GM23338 (cell line): Measurements from ENCODE around the gene RPLP2. TPM values are rescaled to one million over a fixed set of nuclear protein-coding genes. Genes with fewer than 3 reads are reported as not detected.
A peak's percentile ranks its signal among the peaks of the same experiment; 100 is the strongest.

Experiments used
- ATAC-seq: fragments of 200-7000 bp; cut with Tn5 transposase; 3 replicates; pipeline ENCODE4 v1.9.1; 2020
- DNase-seq: peaks from one replicate; pipeline ENCODE4 v3.0.0-alpha.2; 2015; ENCODE audit warnings: low spot score
- H2AFZ ChIP-seq: fragments of 200-600 bp; sonication (generic); 2 replicates; pipeline ENCODE4 v1.8.0; 2016; ENCODE audit warnings: antibody characterized with exemption, mild to moderate bottlenecking, moderate library complexity
- H3F3A ChIP-seq: fragments of 200-600 bp; sonication (generic); replicated peaks from 2 replicates; pipeline ENCODE4 v1.8.0; 2017; ENCODE audit warnings: antibody characterized with exemption, mixed run types, low read depth
- H3K27ac ChIP-seq: fragments of 200-600 bp; sonication (generic); 2 replicates; pipeline ENCODE4 v1.6.1; 2016; ENCODE audit warnings: low read depth
- H3K27me3 ChIP-seq: fragments of 200-600 bp; sonication (generic); 2 replicates; pipeline ENCODE4 v1.8.0; 2016; ENCODE audit warnings: mild to moderate bottlenecking, mixed run types, moderate library complexity; ENCODE audit not compliant: insufficient read depth
- H3K36me3 ChIP-seq: fragments of 200-600 bp; sonication (generic); 2 replicates; pipeline ENCODE4 v1.8.0; 2016; ENCODE audit warnings: mild to moderate bottlenecking; ENCODE audit not compliant: insufficient read depth
- H3K4me1 ChIP-seq: fragments of 200-600 bp; sonication (generic); 2 replicates; pipeline ENCODE4 v1.8.0; 2016; ENCODE audit warnings: mild to moderate bottlenecking, moderate library complexity; ENCODE audit not compliant: insufficient read depth
- H3K4me2 ChIP-seq: fragments of 200-600 bp; sonication (generic); 2 replicates; pipeline ENCODE4 v1.7.1; 2017; ENCODE audit warnings: mixed run types
- H3K4me3 ChIP-seq: fragments of 200-600 bp; sonication (generic); 2 replicates; pipeline ENCODE4 v1.6.1; 2016; ENCODE audit warnings: mixed run types
- H3K79me2 ChIP-seq: fragments of 200-600 bp; sonication (generic); replicated peaks from 2 replicates; pipeline ENCODE4 v1.8.0; 2017; ENCODE audit warnings: mild to moderate bottlenecking; ENCODE audit not compliant: insufficient read depth
- H3K9me2 ChIP-seq: fragments of 200-600 bp; sonication (generic); 2 replicates; pipeline ENCODE4 v1.8.0; 2017; ENCODE audit not compliant: insufficient read depth
- H4K20me1 ChIP-seq: fragments of 200-600 bp; sonication (generic); replicated peaks from 2 replicates; pipeline ENCODE4 v1.8.0; 2017; ENCODE audit warnings: mild to moderate bottlenecking; ENCODE audit not compliant: insufficient read depth
- H3K27ac Mint-ChIP-seq: 2 replicates; pipeline ENCODE4 v1.8.0; 2020; ENCODE audit warnings: inconsistent platforms, mild to moderate bottlenecking, moderate library complexity, mixed read lengths
- H3K27me3 Mint-ChIP-seq: 3 replicates; pipeline ENCODE4 v1.8.0; 2022; ENCODE audit warnings: low read depth, mild to moderate bottlenecking, moderate library complexity, mixed read lengths, inconsistent platforms; ENCODE audit not compliant: insufficient read depth, poor library complexity
- H3K36me3 Mint-ChIP-seq: 3 replicates; pipeline ENCODE4 v1.8.0; 2021; ENCODE audit warnings: low read depth, mild to moderate bottlenecking, inconsistent platforms, moderate library complexity, mixed read lengths
- H3K4me1 Mint-ChIP-seq: 3 replicates; pipeline ENCODE4 v1.8.0; 2020; ENCODE audit warnings: mild to moderate bottlenecking, inconsistent platforms, mixed read lengths
- H3K4me3 Mint-ChIP-seq: 3 replicates; pipeline ENCODE4 v1.8.0; 2021; ENCODE audit warnings: moderate library complexity, mild to moderate bottlenecking, inconsistent platforms, mixed read lengths
- H3K9me3 Mint-ChIP-seq: 3 replicates; pipeline ENCODE4 v1.8.0; 2020; ENCODE audit warnings: moderate library complexity, mild to moderate bottlenecking, inconsistent platforms, mixed read lengths
- NANOG ChIP-seq: IDR thresholded peaks from 2 replicates; pipeline ENCODE4 v1.6.1; 2016; ENCODE audit warnings: antibody characterized with exemption, borderline replicate concordance
- ZNF114 ChIP-seq: fragments of 250-450 bp; sonication (Bioruptor Pico); IDR thresholded peaks from 2 replicates; pipeline ENCODE4 v1.5.0; 2020; ENCODE audit warnings: mild to moderate bottlenecking, moderate library complexity
- ZNF331 ChIP-seq: fragments of 250-450 bp; sonication (Bioruptor Pico); IDR thresholded peaks from 2 replicates; pipeline ENCODE4 v1.5.0; 2020; ENCODE audit warnings: low read depth, mild to moderate bottlenecking, moderate library complexity
- ZNF462 ChIP-seq: fragments of 250-450 bp; sonication (Bioruptor Pico); IDR thresholded peaks from 2 replicates; pipeline ENCODE4 v1.5.0; 2020; ENCODE audit warnings: mild to moderate bottlenecking, moderate library complexity
- polyA plus RNA-seq: library from polyadenylated mRNA; unstranded; fragments of >200 nt; fragmentation: Nextera tagmentation; extraction: Ambion mirVana; gene quantifications from 2 replicates; pipeline ENCODE4 v1.2.1, GENCODE V29; 2016
- total RNA-seq: library from RNA; depleted of rRNA; stranded (reverse); fragments of >200 nt; shearing (Covaris generic); gene quantifications from 2 replicates; pipeline ENCODE4 v1.2.3, GENCODE V29; 2014
- TF ChIP-seq, protein P1 (sequence below): IDR thresholded peaks from one replicate; pipeline ENCODE4 v1.6.1; 2018; ENCODE audit warnings: antibody characterized with exemption; ENCODE audit not compliant: unreplicated experiment

The RPLP2 gene
- total and polyA plus RNA-seq, 2 experiments from 2014 or later, result 518 to 1,782 TPM

- TF ChIP-seq ZNF462 (CRISPR knock-in tag), result no peak
- TF ChIP-seq, protein P1, sequence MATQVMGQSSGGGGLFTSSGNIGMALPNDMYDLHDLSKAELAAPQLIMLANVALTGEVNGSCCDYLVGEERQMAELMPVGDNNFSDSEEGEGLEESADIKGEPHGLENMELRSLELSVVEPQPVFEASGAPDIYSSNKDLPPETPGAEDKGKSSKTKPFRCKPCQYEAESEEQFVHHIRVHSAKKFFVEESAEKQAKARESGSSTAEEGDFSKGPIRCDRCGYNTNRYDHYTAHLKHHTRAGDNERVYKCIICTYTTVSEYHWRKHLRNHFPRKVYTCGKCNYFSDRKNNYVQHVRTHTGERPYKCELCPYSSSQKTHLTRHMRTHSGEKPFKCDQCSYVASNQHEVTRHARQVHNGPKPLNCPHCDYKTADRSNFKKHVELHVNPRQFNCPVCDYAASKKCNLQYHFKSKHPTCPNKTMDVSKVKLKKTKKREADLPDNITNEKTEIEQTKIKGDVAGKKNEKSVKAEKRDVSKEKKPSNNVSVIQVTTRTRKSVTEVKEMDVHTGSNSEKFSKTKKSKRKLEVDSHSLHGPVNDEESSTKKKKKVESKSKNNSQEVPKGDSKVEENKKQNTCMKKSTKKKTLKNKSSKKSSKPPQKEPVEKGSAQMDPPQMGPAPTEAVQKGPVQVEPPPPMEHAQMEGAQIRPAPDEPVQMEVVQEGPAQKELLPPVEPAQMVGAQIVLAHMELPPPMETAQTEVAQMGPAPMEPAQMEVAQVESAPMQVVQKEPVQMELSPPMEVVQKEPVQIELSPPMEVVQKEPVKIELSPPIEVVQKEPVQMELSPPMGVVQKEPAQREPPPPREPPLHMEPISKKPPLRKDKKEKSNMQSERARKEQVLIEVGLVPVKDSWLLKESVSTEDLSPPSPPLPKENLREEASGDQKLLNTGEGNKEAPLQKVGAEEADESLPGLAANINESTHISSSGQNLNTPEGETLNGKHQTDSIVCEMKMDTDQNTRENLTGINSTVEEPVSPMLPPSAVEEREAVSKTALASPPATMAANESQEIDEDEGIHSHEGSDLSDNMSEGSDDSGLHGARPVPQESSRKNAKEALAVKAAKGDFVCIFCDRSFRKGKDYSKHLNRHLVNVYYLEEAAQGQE, result no peak
These were observed 17.6 kb downstream of the RPLP2 start (continued) for GRCh38 chr11:827146-827896.

- Histone ChIP-seq H3K27me3 (peaks cover 28% of the 10 kb centered on the region), H3K27ac (peak within 1 kb of the TSS; percentile 90), H2AFZ (peak within 1 kb of the TSS; percentile 96), H3K4me2 (peak within 1 kb of the TSS; percentile 98), H3F3A (peaks cover 24% of the 10 kb centered on the region), H3K36me3 (no peaks in the 10 kb centered on the region), H3K4me1 (peaks cover 26% of the 10 kb centered on the region), H3K4me3 (peak within 1 kb of the TSS; percentile 89), H3K9me2 (no peaks in the 10 kb centered on the region), H3K79me2 (no peaks in the 10 kb centered on the region), H4K20me1 (no peaks in the 10 kb centered on the region; the same call in 1 of the 2 replicates)
- peaks cover 7% of the 10 kb centered on the region; the same call in 1 of the 3 replicates for H3K36me3 Mint-ChIP-seq
- H3K27me3 Mint-ChIP-seq, result peaks cover 61% of the 10 kb centered on the region
- peaks cover 42% of the 10 kb centered on the region for H3K4me1 Mint-ChIP-seq
- 0 out of 2 replicates have a peak within 1 kb of the TSS, but pooled peaks have one; percentile 67 for H3K27ac Mint-ChIP-seq
- H3K4me3 Mint-ChIP-seq, result peak within 1 kb of the TSS; percentile 79
- no peaks in the 10 kb centered on the region; the same call in 2 of the 3 replicates for H3K9me3 Mint-ChIP-seq
- no peak for ATAC-seq
- DNase-seq, result no peak
- TF ChIP-seq ZNF331 (CRISPR knock-in tag) (no peak), ZNF114 (CRISPR knock-in tag) (no peak), NANOG (no peak)
These were observed 18.1 kb downstream of the RPLP2 start, which contains the start of gene CRACR2B for GRCh38 chr11:827897-828192. TSS of gene CRACR2B (plus strand) at chr11:827919. CDS start at chr11:828608, 689 bp downstream.
